GM23338 (cell line): ENCODE results near the gene WRNIP1.

ENCODE experiments used
- CREB1 ChIP-seq: fragments of 250-450 bp; sonication (Bioruptor Pico); IDR thresholded peaks from 2 replicates; pipeline ENCODE4 v1.5.0; 2020; ENCODE audit warnings: low read depth, mild to moderate bottlenecking, moderate library complexity
- CTCF ChIP-seq, 2 experiments: fragments of 200-600 bp in 1 of 2; sonication (generic) in 1 of 2; conservative IDR thresholded peaks; 2 replicates each; pipeline versions ENCODE4 v1.5.1 to v1.6.1; 2016 to 2017; ENCODE audit warnings: antibody characterized with exemption in 2 of 2, low read depth in 2 of 2, mild to moderate bottlenecking in 2 of 2, moderate library complexity in 1 of 2
- EZH2phosphoT487 ChIP-seq: fragments of 200-600 bp; sonication (generic); IDR thresholded peaks from one replicate; pipeline ENCODE4 v1.8.1; 2018; ENCODE audit warnings: antibody characterized with exemption; ENCODE audit not compliant: unreplicated experiment
- JUNB ChIP-seq: IDR thresholded peaks from one replicate; pipeline ENCODE4 v1.6.1; 2016; ENCODE audit warnings: antibody characterized with exemption; ENCODE audit not compliant: unreplicated experiment
- POLR2AphosphoS5 ChIP-seq: IDR thresholded peaks from 2 replicates; pipeline ENCODE4 v1.6.1; 2016; ENCODE audit warnings: antibody characterized with exemption, low read depth
- REST ChIP-seq: IDR thresholded peaks from one replicate; pipeline ENCODE4 v1.6.1; 2018; ENCODE audit warnings: antibody characterized with exemption; ENCODE audit not compliant: unreplicated experiment

- TF ChIP-seq JUNB (no peak), CTCF (conservative IDR thresholded peaks at IDR 0.05; ENCODE audit: low read depth in 2 of 2) (no peak), CREB1 (no peak), POLR2AphosphoS5 (no peak), EZH2phosphoT487 (no peak), REST (no peak)
Measured at GRCh38 chr6:2765896-2766766, 938 bp downstream of the WRNIP1 start.
